ENCODE results near the gene CXCL16.
A peak's percentile ranks its signal among the peaks of the same experiment; 100 is the strongest.

The CXCL16 gene, protein sequence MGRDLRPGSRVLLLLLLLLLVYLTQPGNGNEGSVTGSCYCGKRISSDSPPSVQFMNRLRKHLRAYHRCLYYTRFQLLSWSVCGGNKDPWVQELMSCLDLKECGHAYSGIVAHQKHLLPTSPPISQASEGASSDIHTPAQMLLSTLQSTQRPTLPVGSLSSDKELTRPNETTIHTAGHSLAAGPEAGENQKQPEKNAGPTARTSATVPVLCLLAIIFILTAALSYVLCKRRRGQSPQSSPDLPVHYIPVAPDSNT

GRCh38 chr17:4739122-4740024 lies at the start of gene CXCL16, which contains the start of gene ZMYND15:
TSS of gene CXCL16 (minus strand) at chr17:4739928. CDS start at chr17:4739339, 589 bp downstream.
TSS of gene ZMYND15 (plus strand) at chr17:4739833. CDS start at chr17:4740549, 716 bp downstream.
- DNase-seq (ENCODE audit: low read depth in 1 of 2, low spot score in 1 of 2), result peak in 1 of 2 donors; percentile 37

- no peak for DNase-seq (ENCODE audit: low read depth in 1 of 2, low spot score in 1 of 2)
Measured at GRCh38 chr17:4788807-4789700, 49.3 kb upstream of the CXCL16 start, which contains the start of gene GLTPD2. TSS of gene GLTPD2 (plus strand) at chr17:4788964. CDS start at chr17:4789012, 48 bp downstream.

DNA sequence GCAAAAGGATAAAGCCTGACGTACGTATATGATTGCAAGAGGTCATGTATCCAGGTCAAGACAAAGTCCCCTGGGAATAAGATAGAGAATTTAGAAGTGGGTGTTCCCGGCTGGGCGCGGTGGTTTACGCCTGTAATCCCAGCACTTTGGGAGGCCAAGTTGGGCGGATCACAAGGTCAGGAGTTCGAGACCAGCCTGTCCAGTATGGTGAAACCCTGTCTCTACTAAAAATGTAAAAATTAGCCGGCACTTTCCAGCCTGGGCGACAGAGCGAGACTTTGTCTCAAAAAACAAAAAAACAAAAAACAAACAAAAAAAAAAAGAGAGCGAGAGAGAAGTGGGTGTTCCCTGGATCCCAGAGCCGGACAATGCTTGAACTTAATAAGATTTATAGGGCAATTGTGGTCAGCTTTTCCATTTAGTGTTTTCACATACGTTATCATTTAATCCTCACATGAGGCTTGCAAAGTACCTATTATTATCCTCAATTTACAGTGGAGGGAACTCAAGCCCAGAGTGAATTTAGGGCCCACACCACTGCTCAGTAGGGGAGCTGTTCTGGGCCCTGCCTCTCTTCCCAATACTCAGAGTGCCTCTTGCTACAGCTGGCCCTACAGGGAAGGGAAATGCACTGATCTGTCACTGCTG lies 48.6 kb upstream of the CXCL16 start:
- no peak for DNase-seq (ENCODE audit: low read depth in 1 of 2, low spot score in 1 of 2)

DNA sequence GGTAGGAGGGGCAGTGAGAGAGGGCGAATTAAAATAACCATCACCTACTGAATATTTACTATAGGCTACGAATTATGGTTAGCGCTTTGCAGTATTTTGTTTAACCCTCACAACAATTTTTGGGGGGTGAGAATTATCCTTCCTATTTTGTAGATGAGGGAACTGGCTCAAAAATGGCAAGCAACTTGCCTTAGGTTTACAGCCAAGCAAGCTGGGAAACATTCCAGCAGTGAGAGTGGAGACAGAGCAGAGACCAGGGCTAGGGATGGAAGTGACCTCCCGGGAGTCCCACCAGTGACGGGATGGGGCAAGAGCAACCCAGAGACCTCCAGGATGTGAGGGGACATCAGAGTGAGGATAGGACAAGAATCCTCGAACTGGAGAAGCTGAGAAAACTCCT lies 46.8 kb upstream of the CXCL16 start:
- DNase-seq (ENCODE audit: low read depth in 1 of 2, low spot score in 1 of 2), result no peak

DNA sequence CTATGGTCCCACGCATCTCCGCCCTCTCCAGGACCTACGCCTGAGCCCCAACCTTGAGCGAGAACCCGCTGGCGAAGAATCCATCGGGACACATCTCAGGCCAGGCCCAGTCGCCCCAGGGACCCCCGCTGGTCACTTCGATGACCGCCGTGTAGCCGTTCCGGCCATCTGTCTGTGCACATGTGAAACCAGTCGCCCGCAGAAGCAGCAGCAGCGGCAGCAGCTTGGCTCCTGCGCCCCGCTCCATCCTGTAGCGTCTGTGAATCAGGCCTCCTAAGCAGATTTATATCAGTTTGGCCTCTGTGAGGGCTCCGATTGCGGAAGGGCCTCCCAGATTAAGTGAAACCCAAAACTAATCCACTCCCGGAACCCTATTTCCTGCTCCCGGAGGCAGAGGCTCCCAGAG lies 46.4 kb upstream of the CXCL16 start, which contains the start of gene VMO1:
VMO1 (minus strand) TSS at position 259 of the 406 bp plus-strand sequence; CDS start at position 247, 12 bp downstream.
- DNase-seq (ENCODE audit: low read depth in 1 of 2, low spot score in 1 of 2), result no peak

DNA sequence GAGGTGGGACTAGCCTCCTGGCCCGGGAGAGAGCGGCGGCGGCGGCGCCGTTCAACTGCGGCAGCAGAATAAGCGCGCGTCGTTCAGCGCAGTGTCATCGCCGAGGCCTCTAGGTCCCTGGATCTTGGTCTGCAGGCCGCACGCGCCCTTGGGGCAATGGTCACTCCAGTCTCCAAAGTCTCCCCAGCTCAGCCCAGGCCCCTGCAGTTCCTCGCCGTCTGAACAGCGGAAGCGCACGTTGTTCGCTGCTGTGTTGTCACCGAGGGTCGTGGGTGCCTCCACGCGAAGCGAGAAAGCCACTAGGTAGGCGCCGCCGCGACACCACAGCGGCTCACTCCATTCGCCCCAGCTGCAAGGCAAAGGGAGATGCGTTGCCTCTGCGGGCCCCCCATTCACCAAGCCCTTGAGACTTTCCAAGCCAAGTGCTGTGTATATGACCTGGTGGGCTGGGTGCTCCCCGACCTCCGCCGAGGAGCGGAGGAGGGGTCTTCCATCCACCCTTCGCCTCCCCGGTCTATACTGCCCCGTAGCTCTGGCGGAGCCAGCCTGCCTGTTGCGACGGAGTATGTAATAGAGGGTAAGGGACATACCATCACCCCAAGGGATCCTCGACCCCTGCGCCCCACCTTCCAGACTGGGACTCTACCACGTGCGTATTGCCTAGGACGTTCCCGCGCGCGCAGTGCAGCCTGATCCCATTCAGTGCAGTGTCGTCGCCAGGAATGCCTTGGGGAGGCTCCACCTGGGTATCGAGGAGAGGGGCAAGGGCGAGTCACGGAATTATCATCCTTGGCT lies 45.8 kb upstream of the CXCL16 start:
- DNase-seq (ENCODE audit: low read depth in 1 of 2, low spot score in 1 of 2), result no peak

GRCh38 chr17:4782652-4783051 lies 42.9 kb upstream of the CXCL16 start:
- no peak for DNase-seq (ENCODE audit: low read depth in 1 of 2, low spot score in 1 of 2)

DNA sequence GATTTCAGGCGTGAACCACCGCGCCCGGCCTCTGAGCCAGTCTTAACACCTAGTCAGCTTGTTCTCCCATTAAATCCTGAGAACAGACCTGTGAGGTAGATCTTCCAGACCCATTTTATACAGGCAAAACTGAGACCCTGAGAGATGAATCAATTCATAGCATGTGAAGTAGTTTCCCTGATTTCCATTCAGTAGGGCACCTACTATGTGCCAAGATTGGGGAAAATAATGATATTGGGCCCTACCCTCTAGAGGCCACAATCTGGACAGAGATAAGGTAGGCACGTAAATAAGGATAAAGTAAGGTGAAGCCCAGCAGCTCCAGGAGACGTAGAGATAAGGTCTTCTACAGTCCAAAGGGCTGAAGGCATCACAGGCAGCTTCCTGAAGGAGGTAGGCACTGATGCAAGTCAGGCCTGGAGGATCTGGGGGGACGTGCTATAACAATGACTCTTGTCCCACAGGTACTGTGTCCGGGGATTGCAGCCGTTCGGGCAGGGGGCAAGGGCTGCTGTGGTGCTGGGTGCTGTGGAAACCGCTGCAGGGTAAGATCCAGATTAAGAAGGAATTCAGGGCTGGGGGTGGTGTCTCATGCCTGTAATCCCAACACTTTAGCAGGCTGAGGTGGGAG lies 40.7 kb upstream of the CXCL16 start:
- no peak for DNase-seq (ENCODE audit: low read depth in 1 of 2, low spot score in 1 of 2)

GRCh38 chr17:4777969-4778760 lies 38.4 kb upstream of the CXCL16 start:
- no peak for DNase-seq (ENCODE audit: low read depth in 1 of 2, low spot score in 1 of 2)

GRCh38 chr17:4772235-4772613 lies 32.5 kb upstream of the CXCL16 start:
- no peak for DNase-seq (ENCODE audit: low read depth in 1 of 2, low spot score in 1 of 2)

- no peak for DNase-seq (ENCODE audit: low read depth in 1 of 2, low spot score in 1 of 2)
Measured at GRCh38 chr17:4771519-4772234, 31.9 kb upstream of the CXCL16 start, which contains the start of gene TM4SF5. TSS of gene TM4SF5 (plus strand) at chr17:4771886. CDS start at chr17:4771923, 37 bp downstream.

- DNase-seq (ENCODE audit: low read depth in 1 of 2, low spot score in 1 of 2), result no peak
Measured at GRCh38 chr17:4769628-4770027, 29.9 kb upstream of the CXCL16 start.

- no peak for DNase-seq (ENCODE audit: low read depth in 1 of 2, low spot score in 1 of 2)
Measured at GRCh38 chr17:4768298-4768697, 28.6 kb upstream of the CXCL16 start.

- no peak for DNase-seq (ENCODE audit: low read depth in 1 of 2, low spot score in 1 of 2)
Measured at GRCh38 chr17:4766723-4767122, 27.0 kb upstream of the CXCL16 start.

DNA sequence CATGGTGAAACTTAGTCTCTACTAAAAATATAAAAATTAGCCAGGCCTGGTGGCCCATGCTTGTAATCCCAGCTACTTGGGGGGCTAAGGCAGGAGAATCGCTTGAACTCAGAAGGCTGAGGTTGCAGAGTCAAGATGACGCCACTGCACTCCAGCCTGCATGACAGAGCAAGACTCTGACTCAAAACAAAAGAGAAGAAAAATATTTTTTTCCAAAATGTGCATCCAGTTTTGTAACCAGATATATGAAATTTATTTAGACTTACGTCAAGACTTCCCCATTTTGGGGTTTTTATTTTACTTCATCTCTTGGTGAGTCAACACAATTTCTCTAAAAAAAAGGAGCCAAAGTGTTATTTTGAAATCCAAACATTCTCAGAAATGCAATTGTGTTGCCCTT lies 26.5 kb upstream of the CXCL16 start:
- DNase-seq (ENCODE audit: low read depth in 1 of 2, low spot score in 1 of 2), result no peak

DNA sequence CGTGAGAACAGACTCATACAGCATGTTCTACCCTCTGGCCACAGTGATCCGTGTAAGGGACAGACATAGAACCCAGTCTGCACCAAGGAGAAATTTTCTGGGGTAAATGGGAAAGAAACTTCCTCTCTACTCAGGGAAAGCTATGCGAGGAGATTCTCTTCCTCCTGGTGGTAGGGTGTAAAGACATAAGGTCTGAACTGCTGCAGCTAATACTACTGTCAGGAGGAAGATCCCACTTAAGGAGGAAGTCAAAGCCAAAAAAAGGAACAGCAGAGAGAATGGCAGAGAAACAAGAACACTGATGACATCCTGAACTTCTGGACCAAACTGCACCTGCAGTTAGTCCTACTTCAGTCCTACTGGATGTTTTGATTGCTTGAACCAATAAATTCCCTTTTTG lies 24.9 kb upstream of the CXCL16 start:
- DNase-seq (ENCODE audit: low read depth in 1 of 2, low spot score in 1 of 2), result no peak

GRCh38 chr17:4759776-4760236 lies 20.1 kb upstream of the CXCL16 start:
- no peak for DNase-seq (ENCODE audit: low read depth in 1 of 2, low spot score in 1 of 2)

- DNase-seq (ENCODE audit: low read depth in 1 of 2, low spot score in 1 of 2), result no peak
Measured at GRCh38 chr17:4753392-4753791, 13.7 kb upstream of the CXCL16 start.

Data from activated T-helper 1 cell treated with anti-CD3 and anti-CD28 coated beads, Interleukin-2, amount 50 U/mL, for 16 hours (primary cell).